SJSA1 (cell line): ENCODE results near the gene DNAJB2. TPM values are rescaled to one million over a fixed set of nuclear protein-coding genes. Genes with fewer than 3 reads are reported as not detected.

ENCODE experiments used
- DNase-seq, 2 experiments: peaks; one replicate each; pipeline ENCODE4 v3.0.0-alpha.2; 2015 to 2020; ENCODE audit warnings: low spot score in 2 of 2, low read depth in 1 of 2
- H3K27ac ChIP-seq: fragments of 250-450 bp; sonication (Bioruptor Pico); 2 replicates; pipeline ENCODE4 v1.5.1; 2020; ENCODE audit warnings: mild to moderate bottlenecking, moderate library complexity
- H3K27me3 ChIP-seq: fragments of 250-450 bp; sonication (Bioruptor Pico); replicated peaks from 2 replicates; pipeline ENCODE4 v1.5.1; 2020; ENCODE audit warnings: mild to moderate bottlenecking, moderate library complexity
- H3K36me3 ChIP-seq: fragments of 250-450 bp; sonication (Bioruptor Pico); 2 replicates; pipeline ENCODE4 v1.5.1; 2020; ENCODE audit warnings: mild to moderate bottlenecking
- H3K4me1 ChIP-seq: fragments of 250-450 bp; sonication (Bioruptor Pico); replicated peaks from 2 replicates; pipeline ENCODE4 v1.6.1; 2021; ENCODE audit warnings: mild to moderate bottlenecking
- H3K4me3 ChIP-seq: fragments of 250-450 bp; sonication (Bioruptor Pico); 2 replicates; pipeline ENCODE4 v1.5.1; 2020; ENCODE audit warnings: mild to moderate bottlenecking
- H3K9me3 ChIP-seq: fragments of 250-450 bp; sonication (Bioruptor Pico); replicated peaks from 2 replicates; pipeline ENCODE4 v1.5.1; 2020; ENCODE audit warnings: mild to moderate bottlenecking
- total RNA-seq: library from RNA; depleted of rRNA; stranded (reverse); fragments of >200 nt; shearing (Covaris generic); gene quantifications from 2 replicates; pipeline ENCODE4 v1.2.3, GENCODE V29; 2014

DNAJB2 gene
- total RNA-seq, 1 experiment from 2014 or later, result 35.5 TPM

DNA sequence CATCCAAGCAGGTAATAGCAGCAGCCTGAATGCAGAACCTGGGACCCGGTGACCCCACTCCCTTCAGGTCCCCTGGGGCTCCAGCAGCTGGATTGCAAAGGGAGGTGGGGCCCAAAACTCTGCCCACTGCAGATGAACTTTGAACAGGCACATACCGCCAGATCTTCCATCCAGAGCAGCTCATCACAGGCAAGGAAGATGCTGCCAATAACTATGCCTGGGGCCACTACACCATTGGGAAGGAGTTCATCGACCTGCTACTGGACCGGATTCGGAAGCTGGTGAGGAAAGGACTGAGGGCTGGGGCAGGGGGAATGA is 9.2 kb upstream of the DNAJB2 start:
- no peak for DNase-seq
- H3K4me3 ChIP-seq, result no peak overlapping the region
- H3K27ac ChIP-seq, result no peak overlapping the region

DNA sequence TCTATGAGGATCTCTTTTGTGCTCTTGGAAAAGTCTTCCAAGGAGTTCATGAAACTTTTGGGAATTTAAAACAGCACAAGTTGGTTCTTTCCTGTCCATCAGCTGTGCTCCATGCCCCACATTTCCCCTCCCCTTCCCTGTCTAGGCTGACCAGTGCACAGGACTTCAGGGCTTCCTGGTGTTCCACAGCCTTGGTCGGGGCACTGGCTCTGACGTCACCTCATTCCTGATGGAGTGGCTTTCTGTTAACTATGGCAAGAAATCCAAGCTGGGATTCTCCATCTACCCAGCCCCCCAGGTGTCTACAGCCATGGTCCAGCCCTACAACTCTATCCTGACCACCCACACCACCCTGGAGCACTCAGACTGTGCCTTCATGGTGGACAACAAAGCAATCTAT is 8.1 kb upstream of the DNAJB2 start:
- Histone ChIP-seq H3K27me3 (no peaks in the 10 kb centered on the region), H3K4me1 (peaks cover 25% of the 10 kb centered on the region), H3K4me3 (no peak overlapping the region), H3K9me3 (no peaks in the 10 kb centered on the region), H3K27ac (no peak overlapping the region), H3K36me3 (no peaks in the 10 kb centered on the region)
- no peak for DNase-seq

More for the DNA sequence above, 9.2 kb upstream of the DNAJB2 start:
- Histone ChIP-seq H3K27me3 (no peaks in the 10 kb centered on the region), H3K9me3 (no peaks in the 10 kb centered on the region), H3K4me1 (peaks cover 22% of the 10 kb centered on the region), H3K36me3 (no peaks in the 10 kb centered on the region)

DNA sequence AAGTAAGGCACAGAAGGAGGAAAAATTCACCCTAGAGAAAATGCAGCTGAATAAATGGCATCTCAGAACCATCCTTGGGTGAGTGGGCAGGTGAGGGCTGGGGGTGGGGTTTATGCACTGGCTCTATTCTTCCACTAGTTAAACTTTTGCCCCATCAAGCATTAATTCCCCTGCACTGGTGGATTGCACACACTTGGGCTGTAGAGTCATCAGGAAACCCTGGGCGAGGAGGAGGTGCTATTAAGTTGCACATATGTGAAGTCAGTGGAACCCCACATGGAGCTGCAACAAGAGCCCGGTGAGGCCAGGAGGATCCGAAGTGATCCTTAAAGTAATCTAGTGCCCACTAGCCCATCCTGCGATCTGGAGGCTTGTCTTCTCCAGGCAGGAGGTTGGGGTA is 6.8 kb upstream of the DNAJB2 start:
- no peak for DNase-seq
- Histone ChIP-seq H3K36me3 (no peaks in the 10 kb centered on the region), H3K27ac (no peak overlapping the region), H3K4me1 (peaks cover 25% of the 10 kb centered on the region), H3K9me3 (no peaks in the 10 kb centered on the region), H3K27me3 (no peaks in the 10 kb centered on the region), H3K4me3 (no peak overlapping the region)

DNA sequence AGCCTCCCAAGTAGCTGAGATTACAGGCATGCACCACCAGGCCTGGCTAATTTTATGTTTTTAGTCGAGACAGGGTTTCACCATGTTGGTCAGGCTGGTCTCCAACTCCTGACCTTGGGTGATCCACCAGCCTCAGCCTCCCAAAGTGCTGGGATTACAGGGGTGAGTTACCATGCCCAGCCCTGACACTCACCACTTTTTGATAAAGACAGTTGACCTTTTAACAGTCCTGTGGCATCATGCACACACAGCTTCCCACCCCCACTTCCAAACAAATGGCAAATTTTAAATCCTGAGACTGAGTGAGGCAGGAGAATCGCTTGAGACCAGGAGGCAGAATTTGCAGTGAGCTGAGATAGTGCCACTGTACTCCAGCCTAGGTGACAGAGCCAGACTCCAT is 6.2 kb upstream of the DNAJB2 start:
- Histone ChIP-seq H3K36me3 (no peaks in the 10 kb centered on the region), H3K4me1 (peaks cover 32% of the 10 kb centered on the region), H3K27me3 (no peaks in the 10 kb centered on the region), H3K9me3 (no peaks in the 10 kb centered on the region), H3K4me3 (no peak overlapping the region), H3K27ac (no peak overlapping the region)
- DNase-seq, result no peak

DNA sequence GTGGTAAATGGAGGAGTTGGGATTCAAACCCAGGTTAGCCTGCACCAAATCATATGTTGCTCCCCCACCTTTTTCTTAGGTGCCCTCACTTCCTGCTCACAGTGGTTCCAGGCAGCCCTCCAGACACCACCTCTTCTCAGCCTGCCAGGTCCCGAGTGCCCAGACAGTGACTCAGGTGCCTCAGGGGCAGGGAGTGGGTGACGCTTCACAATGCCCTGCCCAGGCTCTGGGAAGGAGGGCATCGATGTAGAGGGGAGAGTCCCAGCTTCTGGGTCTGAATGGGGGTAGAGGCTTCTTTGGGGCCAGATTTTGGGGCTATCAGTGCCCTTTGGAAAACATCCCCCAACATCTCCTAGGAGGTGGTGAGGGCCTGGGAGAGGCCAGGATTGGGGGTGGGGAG is 5.2 kb upstream of the DNAJB2 start:
- no peak for DNase-seq
- no peaks in the 10 kb centered on the region for H3K27me3 ChIP-seq
- H3K9me3 ChIP-seq, result no peaks in the 10 kb centered on the region
- peak overlapping the region; percentile 74 for H3K27ac ChIP-seq
- no peaks in the 10 kb centered on the region for H3K36me3 ChIP-seq
- no peak overlapping the region for H3K4me3 ChIP-seq
- H3K4me1 ChIP-seq, result peaks cover 41% of the 10 kb centered on the region

DNA sequence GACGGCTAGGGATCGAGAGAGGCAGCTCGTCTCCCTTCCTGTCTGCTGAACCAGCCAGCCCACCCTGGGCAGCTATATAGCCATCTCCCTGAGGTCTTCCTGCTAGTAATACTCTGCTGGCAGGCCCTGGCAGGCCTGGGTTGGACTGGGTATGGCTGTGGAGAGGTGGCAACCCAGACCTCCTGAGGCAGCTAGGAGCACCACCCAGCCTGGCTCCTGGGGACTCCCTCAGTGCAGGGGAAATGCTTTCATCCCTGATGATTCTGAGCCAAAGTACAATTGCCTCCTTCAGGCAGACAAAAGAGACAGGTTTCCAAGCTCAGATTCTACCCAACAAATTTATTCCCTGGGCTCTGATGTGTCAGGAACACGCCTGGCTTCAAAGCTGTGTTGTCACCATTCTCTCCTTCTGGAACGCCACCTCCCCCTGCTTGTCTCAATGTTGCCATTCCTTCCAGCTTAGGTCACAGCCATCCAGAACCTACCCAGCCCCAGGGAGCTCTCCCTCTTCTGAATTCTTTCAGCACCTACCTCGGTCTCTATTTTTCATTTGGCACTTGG is 4.7 kb upstream of the DNAJB2 start:
- H3K4me1 ChIP-seq, result peaks cover 41% of the 10 kb centered on the region
- H3K36me3 ChIP-seq, result peaks cover 2% of the 10 kb centered on the region; the same call in 1 of the 2 replicates
- DNase-seq, result peak; percentile 80 to 86
- no peak overlapping the region for H3K4me3 ChIP-seq
- peak overlapping the region; percentile 74 for H3K27ac ChIP-seq
- H3K9me3 ChIP-seq, result no peaks in the 10 kb centered on the region
- H3K27me3 ChIP-seq, result no peaks in the 10 kb centered on the region

DNA sequence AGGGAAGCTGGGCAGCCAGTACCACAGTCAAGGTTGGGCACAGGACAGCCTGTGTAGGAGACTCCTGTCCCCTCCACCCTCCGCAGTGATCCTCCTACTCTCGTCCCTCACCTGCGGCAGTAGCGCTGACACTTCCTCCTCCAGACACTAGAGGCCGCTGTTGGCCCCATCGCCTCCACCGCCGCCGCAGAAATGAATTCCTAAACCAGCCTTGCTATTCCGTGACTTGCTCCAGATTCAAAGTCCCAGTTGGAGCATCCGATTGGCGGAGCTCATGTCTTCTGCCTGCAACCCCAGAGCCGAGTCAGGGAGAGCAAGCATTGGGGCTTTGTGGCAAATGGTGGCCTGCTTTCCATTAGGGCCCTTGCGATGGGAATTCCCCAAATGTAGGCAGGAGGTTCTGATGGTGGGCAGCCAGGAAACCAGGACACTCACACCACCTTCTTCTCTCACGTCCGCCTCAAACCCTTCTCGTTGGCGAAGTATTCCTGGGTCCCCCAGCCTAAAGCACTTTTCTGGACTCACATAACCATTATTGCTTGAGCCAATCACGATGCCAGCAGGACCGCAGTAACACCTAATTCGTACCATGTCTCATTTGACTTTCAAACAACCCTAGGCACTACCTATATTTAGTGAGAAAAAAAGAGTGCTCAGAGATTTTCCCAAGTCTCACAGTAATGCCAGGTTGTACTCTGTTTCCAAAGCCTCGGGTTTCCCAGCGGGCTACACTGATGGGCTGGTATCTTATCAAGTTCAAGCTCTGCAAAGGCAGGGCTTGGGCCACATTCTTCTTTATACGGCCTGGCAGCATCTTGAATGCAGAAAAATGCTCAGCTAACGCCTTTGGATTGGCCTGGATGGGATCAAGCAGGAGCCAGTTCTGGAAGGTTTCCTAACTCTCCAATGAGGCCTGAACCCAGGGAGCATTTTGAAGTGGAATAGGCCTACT is 1.2 kb upstream of the DNAJB2 start:
- H3K4me1 ChIP-seq, result peaks cover 47% of the 10 kb centered on the region
- peak; percentile 78 to 80 for DNase-seq
- H3K27me3 ChIP-seq, result no peaks in the 10 kb centered on the region
- peaks cover 27% of the 10 kb centered on the region for H3K36me3 ChIP-seq
- H3K27ac ChIP-seq, result peak overlapping the region; percentile 21; the same call in 1 of the 2 replicates
- H3K9me3 ChIP-seq, result no peaks in the 10 kb centered on the region
- H3K4me3 ChIP-seq, result no peak overlapping the region

DNA sequence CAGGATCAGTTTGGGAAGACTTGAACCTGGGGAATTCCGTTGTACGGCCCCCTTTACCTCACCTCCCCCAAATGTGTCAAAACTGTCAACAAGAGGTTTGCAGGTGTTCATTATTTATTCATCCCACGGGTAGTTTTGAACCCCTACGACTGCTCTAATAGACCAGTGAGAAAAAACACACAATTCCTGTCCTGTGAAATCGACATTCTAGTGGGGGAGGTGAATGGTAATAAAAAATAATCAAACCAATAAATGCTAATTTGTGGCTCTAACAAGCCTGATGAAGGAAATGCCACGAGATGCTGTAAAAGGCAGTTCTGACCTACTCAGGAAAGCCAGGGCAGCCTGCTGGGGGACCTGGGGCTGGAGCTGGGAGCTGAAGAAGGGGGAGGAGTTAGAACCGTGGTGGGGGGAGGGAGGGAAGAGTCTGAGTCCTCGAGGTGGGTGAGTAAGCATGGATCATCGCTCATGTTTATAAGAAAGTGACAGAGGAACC is 463 bp upstream of the DNAJB2 start:
- H3K4me3 ChIP-seq, result peak overlapping the region; percentile 58

DNA sequence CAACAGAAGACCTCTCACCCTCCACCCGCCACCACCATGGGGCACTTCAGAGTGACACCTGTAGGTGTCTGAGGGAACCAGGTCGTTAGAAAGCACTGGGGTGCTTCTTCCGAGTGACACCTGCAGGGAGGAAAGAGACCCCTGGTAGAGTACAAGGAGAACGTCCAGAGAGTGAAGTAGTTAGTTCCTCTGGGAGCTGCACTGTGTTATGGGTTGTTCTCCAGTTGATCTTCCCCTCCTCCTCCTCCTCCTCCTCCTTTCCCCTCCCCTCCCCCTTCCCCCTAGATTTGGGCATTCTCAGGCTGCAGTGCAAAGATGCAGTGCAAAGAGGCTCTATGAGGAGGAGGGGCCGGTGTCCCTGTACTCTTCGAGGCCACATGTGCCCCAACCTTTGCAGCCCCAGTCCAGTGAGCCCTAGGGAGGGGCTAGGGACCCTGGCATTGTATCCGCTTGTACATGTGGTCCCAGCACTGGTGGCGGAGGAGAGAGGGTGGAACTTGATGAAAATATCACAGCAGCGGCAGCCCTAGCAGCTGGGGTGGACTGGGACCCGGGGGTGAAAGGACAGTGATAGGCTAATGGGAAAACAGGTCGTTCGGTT is 850 bp downstream of the DNAJB2 start:
- DNase-seq, result no peak
- no peaks in the 10 kb centered on the region for H3K27me3 ChIP-seq
- no peaks in the 10 kb centered on the region for H3K9me3 ChIP-seq
- H3K4me1 ChIP-seq, result peaks cover 27% of the 10 kb centered on the region
- H3K36me3 ChIP-seq, result peaks cover 41% of the 10 kb centered on the region
- H3K4me3 ChIP-seq, result peak overlapping the region; percentile 58
- H3K27ac ChIP-seq, result peak overlapping the region; percentile 86

More for the DNA sequence above, 463 bp upstream of the DNAJB2 start:
- Histone ChIP-seq H3K4me1 (peaks cover 40% of the 10 kb centered on the region), H3K27me3 (no peaks in the 10 kb centered on the region), H3K36me3 (peaks cover 28% of the 10 kb centered on the region), H3K27ac (peak overlapping the region; percentile 21; the same call in 1 of the 2 replicates), H3K9me3 (no peaks in the 10 kb centered on the region)
- DNase-seq, result no peak

DNA sequence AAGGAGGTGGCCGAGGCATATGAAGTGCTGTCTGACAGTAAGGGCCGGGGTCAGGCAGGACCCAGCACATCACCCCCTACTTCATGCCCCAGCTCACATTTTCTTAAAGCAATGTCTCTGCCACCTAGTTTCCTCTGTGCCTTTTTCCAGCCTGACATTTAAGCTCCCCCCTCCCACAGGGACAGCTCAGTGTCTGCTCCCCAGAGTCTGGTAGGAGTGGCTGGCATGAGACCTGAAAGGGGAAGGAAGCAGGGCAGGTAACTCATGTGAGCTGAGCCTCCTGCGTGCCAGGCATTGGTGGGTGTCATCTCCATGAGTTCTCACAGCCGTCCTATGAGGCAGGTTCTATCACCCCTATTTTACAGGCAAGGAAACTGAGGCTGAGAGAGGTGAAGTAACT is 1.5 kb downstream of the DNAJB2 start:
- H3K36me3 ChIP-seq, result peaks cover 47% of the 10 kb centered on the region
- H3K4me3 ChIP-seq, result no peak overlapping the region
- peaks cover 24% of the 10 kb centered on the region for H3K4me1 ChIP-seq
- no peak for DNase-seq
- no peak overlapping the region for H3K27ac ChIP-seq
- H3K27me3 ChIP-seq, result no peaks in the 10 kb centered on the region
- H3K9me3 ChIP-seq, result no peaks in the 10 kb centered on the region

DNA sequence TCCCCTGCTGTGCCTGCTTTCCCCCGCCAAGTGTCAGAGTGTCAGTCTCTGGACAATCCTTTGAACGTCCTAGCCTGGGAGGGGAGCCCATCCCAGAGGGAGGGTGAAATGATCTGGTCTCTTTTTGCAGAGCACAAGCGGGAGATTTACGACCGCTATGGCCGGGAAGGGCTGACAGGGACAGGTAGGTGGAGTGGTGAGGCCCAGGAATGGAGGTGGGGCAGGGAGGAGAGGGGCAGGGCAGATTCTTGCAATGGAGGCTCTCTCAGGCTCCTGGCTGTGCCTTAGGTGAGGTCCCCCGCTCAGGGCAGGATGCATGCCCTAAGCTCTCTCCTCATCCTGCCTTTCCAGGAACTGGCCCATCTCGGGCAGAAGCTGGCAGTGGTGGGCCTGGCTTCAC is 2.4 kb downstream of the DNAJB2 start:
- Histone ChIP-seq H3K4me1 (peaks cover 24% of the 10 kb centered on the region), H3K27me3 (no peaks in the 10 kb centered on the region), H3K36me3 (peaks cover 53% of the 10 kb centered on the region), H3K27ac (no peak overlapping the region), H3K9me3 (no peaks in the 10 kb centered on the region), H3K4me3 (no peak overlapping the region)
- no peak for DNase-seq

DNA sequence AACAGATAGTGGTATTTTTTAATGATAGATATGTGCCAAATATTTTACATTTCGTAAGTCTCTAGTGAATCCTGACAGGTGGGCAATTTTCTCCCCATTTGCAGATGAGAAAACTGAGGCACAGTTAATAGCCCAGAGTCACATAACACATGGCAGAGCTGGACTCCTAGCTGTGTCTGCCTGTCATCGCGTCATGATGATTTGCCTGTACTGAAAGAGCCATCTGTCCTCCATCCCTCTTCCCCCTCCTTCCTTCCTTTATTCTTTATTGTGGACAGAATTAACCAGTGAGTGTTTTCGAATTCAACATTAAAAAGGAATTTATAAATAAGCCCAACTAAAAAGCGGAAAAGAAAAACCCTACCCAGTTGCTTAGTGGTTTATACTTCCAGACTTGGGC is 3.2 kb downstream of the DNAJB2 start:
- DNase-seq, result no peak
- Histone ChIP-seq H3K27me3 (no peaks in the 10 kb centered on the region), H3K4me1 (peaks cover 24% of the 10 kb centered on the region), H3K27ac (no peak overlapping the region), H3K9me3 (no peaks in the 10 kb centered on the region), H3K4me3 (no peak overlapping the region), H3K36me3 (peaks cover 53% of the 10 kb centered on the region)

DNA sequence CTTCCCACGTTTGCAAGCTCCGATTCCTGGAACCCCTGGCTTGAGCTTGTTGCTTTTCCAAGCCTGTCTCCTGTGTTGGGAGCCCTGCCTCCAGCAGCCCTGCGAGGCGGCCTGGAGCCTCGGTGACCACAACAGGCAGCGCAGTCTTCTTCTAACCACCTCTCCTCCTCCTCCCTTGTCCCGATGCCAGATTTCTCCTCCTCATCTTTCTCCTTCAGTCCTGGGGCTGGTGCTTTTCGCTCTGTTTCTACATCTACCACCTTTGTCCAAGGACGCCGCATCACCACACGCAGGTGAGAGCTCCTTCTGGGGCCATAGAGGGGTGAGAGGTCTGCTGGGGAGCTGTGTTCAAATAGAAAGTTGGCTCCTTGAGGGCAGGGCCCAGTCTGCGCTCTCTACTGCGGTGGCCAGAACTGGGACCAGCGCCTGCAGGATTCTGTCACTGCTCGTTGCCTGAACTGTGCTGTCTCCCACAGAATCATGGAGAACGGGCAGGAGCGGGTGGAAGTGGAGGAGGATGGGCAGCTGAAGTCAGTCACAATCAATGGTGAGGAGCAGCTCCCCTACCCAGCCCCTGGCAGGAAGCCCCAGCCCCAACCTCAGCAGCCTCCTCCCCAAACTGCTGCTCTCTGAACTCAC is 3.9 kb downstream of the DNAJB2 start:
- no peak for DNase-seq
- no peak overlapping the region for H3K4me3 ChIP-seq
- H3K27ac ChIP-seq, result no peak overlapping the region
- peaks cover 53% of the 10 kb centered on the region for H3K36me3 ChIP-seq
- no peaks in the 10 kb centered on the region for H3K27me3 ChIP-seq
- peaks cover 17% of the 10 kb centered on the region for H3K4me1 ChIP-seq
- no peaks in the 10 kb centered on the region for H3K9me3 ChIP-seq
